Medulla oblongata (tissue), 1 donor: Measurements from ENCODE around the gene E2F2.
A peak's percentile ranks its signal among the peaks of the same experiment; 100 is the strongest.

Source experiments
- DNase-seq: peaks from one replicate; pipeline ENCODE4 v3.0.0-alpha.2; 2015; ENCODE audit errors: extremely low spot score

E2F2 gene

GRCh38 chr1:23530747-23531561 is at the start of gene E2F2:
TSS of gene E2F2 (minus strand) at chr1:23531233. CDS start at chr1:23530793, 440 bp downstream.
- DNase-seq, result peak; percentile 83

GRCh38 chr1:23578997-23579363 is 47.9 kb upstream of the E2F2 start:
- DNase-seq, result no peak

- DNase-seq, result no peak
These were observed 47.4 kb upstream of the E2F2 start for GRCh38 chr1:23578311-23578996.

GRCh38 chr1:23577056-23578004 is 46.3 kb upstream of the E2F2 start:
- DNase-seq, result no peak

GRCh38 chr1:23576338-23577055 is 45.5 kb upstream of the E2F2 start:
- DNase-seq, result no peak

- DNase-seq, result no peak
These were observed 44.3 kb upstream of the E2F2 start for GRCh38 chr1:23575226-23575810.

GRCh38 chr1:23574265-23574754 is 43.3 kb upstream of the E2F2 start:
- no peak for DNase-seq

GRCh38 chr1:23573574-23574182 is 42.6 kb upstream of the E2F2 start:
- no peak for DNase-seq

- no peak for DNase-seq
These were observed 40.4 kb upstream of the E2F2 start for GRCh38 chr1:23571465-23571864.

- no peak for DNase-seq
These were observed 39.1 kb upstream of the E2F2 start for GRCh38 chr1:23570001-23570691.

GRCh38 chr1:23568608-23569383 is 37.8 kb upstream of the E2F2 start:
- DNase-seq, result no peak

- DNase-seq, result peak; percentile 56
These were observed 37.1 kb upstream of the E2F2 start for GRCh38 chr1:23567996-23568607.

- DNase-seq, result no peak
These were observed 36.6 kb upstream of the E2F2 start for GRCh38 chr1:23567629-23567995.

GRCh38 chr1:23566304-23566703 is 35.3 kb upstream of the E2F2 start:
- no peak for DNase-seq

- DNase-seq, result no peak
These were observed 34.7 kb upstream of the E2F2 start for GRCh38 chr1:23565776-23566175.

GRCh38 chr1:23564529-23565122 is 33.6 kb upstream of the E2F2 start:
- DNase-seq, result no peak

- no peak for DNase-seq
These were observed 32.8 kb upstream of the E2F2 start for GRCh38 chr1:23563755-23564374.

- DNase-seq, result no peak
These were observed 32.0 kb upstream of the E2F2 start for GRCh38 chr1:23563003-23563402.
